OCI-LY3 (cell line): ENCODE measurements around the gene TYW1B.
"Not testable (repeated sequence)": the region's sequence is repeated elsewhere in the genome, so short reads cannot be mapped to it uniquely, and the experiment has no call there.

Experiments used
- EZH2phosphoT487 ChIP-seq: fragments of 200-600 bp; shearing (Covaris generic); IDR thresholded peaks from 2 replicates; pipeline ENCODE4 v1.6.1; 2018; ENCODE audit warnings: antibody characterized with exemption, mixed run types, low read depth
- TF ChIP-seq, protein P1 (sequence below): fragments of 200-600, 300-600 bp; sonication (generic); IDR thresholded peaks from 2 replicates; pipeline ENCODE4 v1.5.1; 2014; ENCODE audit warnings: antibody characterized with exemption, low read length, low read depth

- TF ChIP-seq, protein P1, sequence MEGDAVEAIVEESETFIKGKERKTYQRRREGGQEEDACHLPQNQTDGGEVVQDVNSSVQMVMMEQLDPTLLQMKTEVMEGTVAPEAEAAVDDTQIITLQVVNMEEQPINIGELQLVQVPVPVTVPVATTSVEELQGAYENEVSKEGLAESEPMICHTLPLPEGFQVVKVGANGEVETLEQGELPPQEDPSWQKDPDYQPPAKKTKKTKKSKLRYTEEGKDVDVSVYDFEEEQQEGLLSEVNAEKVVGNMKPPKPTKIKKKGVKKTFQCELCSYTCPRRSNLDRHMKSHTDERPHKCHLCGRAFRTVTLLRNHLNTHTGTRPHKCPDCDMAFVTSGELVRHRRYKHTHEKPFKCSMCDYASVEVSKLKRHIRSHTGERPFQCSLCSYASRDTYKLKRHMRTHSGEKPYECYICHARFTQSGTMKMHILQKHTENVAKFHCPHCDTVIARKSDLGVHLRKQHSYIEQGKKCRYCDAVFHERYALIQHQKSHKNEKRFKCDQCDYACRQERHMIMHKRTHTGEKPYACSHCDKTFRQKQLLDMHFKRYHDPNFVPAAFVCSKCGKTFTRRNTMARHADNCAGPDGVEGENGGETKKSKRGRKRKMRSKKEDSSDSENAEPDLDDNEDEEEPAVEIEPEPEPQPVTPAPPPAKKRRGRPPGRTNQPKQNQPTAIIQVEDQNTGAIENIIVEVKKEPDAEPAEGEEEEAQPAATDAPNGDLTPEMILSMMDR: not testable (repeated sequence)
- not testable (repeated sequence) for TF ChIP-seq EZH2phosphoT487
These were observed 151.1 kb downstream of the TYW1B start for GRCh38 chr7:72676880-72677279.
